ENCODE data around the gene CACFD1. TPM values are rescaled to one million over a fixed set of nuclear protein-coding genes. Genes with fewer than 3 reads are reported as not detected.

The CACFD1 gene
- total and polyA plus RNA-seq, 2 of the 13 experiments (the other 11 are each of a cell fraction or from before 2014, with no cell fraction given) = 13.8 to 14.6 TPM

DNA sequence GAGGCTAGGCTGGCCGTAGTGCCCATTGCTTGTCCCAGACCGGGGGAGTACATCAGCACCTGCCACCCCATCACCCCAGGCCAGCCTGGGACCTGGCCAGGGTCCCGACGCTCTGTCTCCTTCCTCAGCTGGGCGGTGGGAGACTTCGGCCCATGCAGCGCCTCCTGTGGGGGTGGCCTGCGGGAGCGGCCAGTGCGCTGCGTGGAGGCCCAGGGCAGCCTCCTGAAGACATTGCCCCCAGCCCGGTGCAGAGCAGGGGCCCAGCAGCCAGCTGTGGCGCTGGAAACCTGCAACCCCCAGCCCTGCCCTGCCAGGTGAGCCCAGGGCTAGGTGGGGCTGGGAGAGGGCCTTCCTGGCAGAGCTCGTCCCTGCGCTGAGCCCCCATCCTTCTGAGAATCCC lies 16.5 kb upstream of the CACFD1 start:
- DNase-seq (ENCODE audit: low spot score) (no peak), FAIRE-seq (no peak), ATAC-seq (no peak; the same call in 2 of the 3 replicates)
- intact Hi-C loops (cut with micrococcal nuclease; ENCODE audit: unreplicated experiment) (no loop called here), in situ Hi-C loops (cut with HindIII; ENCODE audit: extremely low pct_ligation_motif_present, low pct_unique_long_range_greater_than_20kb) (no loop called here)
- Histone ChIP-seq H3K27me3 (ENCODE audit: control insufficient read depth in 1 of 2, insufficient read depth in 2 of 2, low read length in 2 of 2) (peaks cover 5 to 77% of the 10 kb centered on the region in 2 experiments; a peak in 3 of 5 replicates), H4K20me1 (ENCODE audit: insufficient read depth, low read length) (no peaks in the 10 kb centered on the region), H3K36me3 (replicated peaks in 1 of 2; ENCODE audit: control insufficient read depth in 1 of 2, insufficient read depth in 2 of 2, low read length in 2 of 2) (no peaks in the 10 kb centered on the region), H3K27ac (ENCODE audit: extremely low read length, insufficient read depth, low read length) (no peak overlapping the region), H3K4me3 (replicated peaks in 1 of 3; ENCODE audit: insufficient read depth in 1 of 3, low read depth in 2 of 3, low read length in 3 of 3) (no peak overlapping the region), H3K79me2 (ENCODE audit: insufficient read depth, low read length) (no peaks in the 10 kb centered on the region), H3K4me1 (ENCODE audit: insufficient read depth, low read length) (peaks cover 4% of the 10 kb centered on the region), H2AFZ (ENCODE audit: low read length) (no peak overlapping the region), H3K9ac (ENCODE audit: insufficient read depth, low read depth, low read length) (no peak overlapping the region), H3K9me3 (ENCODE audit: low read length) (no peaks in the 10 kb centered on the region), H3K4me2 (ENCODE audit: low read depth, low read length) (no peak overlapping the region)
- CTCF ChIA-PET (ENCODE audit: low intra/inter-chr PET ratio, low total read pairs) = no interaction called here
- 92% methylated on average over 5 of the region's 15 CpGs for WGBS (ENCODE audit: low lambda C conversion rate)
- TF ChIP-seq ARHGAP35 (CRISPR knock-in tag; IDR thresholded peaks at IDR 0.05; ENCODE audit: borderline replicate concordance) = no peak
- TF ChIP-seq, protein P1, sequence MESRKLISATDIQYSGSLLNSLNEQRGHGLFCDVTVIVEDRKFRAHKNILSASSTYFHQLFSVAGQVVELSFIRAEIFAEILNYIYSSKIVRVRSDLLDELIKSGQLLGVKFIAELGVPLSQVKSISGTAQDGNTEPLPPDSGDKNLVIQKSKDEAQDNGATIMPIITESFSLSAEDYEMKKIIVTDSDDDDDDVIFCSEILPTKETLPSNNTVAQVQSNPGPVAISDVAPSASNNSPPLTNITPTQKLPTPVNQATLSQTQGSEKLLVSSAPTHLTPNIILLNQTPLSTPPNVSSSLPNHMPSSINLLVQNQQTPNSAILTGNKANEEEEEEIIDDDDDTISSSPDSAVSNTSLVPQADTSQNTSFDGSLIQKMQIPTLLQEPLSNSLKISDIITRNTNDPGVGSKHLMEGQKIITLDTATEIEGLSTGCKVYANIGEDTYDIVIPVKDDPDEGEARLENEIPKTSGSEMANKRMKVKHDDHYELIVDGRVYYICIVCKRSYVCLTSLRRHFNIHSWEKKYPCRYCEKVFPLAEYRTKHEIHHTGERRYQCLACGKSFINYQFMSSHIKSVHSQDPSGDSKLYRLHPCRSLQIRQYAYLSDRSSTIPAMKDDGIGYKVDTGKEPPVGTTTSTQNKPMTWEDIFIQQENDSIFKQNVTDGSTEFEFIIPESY (CRISPR knock-in tag; IDR thresholded peaks at IDR 0.05) = peak; percentile 49; the same call in 1 of the 2 replicates
- no TSS peak for BruUV-seq (replicated peaks)
- POLR2A ChIA-PET = interaction anchor here (2.4 kb wide), 1 partner anchor 16 kb away, joined by 8 read pairs; the partner anchor contains the start of gene CACFD1

GRCh38 chr9:133443982-133444381 lies 15.8 kb upstream of the CACFD1 start:
- no peaks in the 10 kb centered on the region for H3K9me3 ChIP-seq (ENCODE audit: low read length)
- no peaks in the 10 kb centered on the region for H4K20me1 ChIP-seq (ENCODE audit: insufficient read depth, low read length)
- BruUV-seq (replicated peaks) = no TSS peak
- CTCF ChIA-PET (ENCODE audit: low intra/inter-chr PET ratio, low total read pairs) = no interaction called here
- ATAC-seq (no peak), FAIRE-seq (no peak), DNase-seq (ENCODE audit: low spot score) (no peak)
- POLR2A ChIA-PET = interaction anchor here (2.4 kb wide), 1 partner anchor 15 kb away, joined by 8 read pairs; the partner anchor contains the start of gene CACFD1
- peaks cover 5 to 74% of the 10 kb centered on the region in 2 experiments; a peak in 3 of 5 replicates for H3K27me3 ChIP-seq (ENCODE audit: control insufficient read depth in 1 of 2, insufficient read depth in 2 of 2, low read length in 2 of 2)
- H3K9ac ChIP-seq (ENCODE audit: insufficient read depth, low read depth, low read length) = no peak overlapping the region
- H3K4me2 ChIP-seq (ENCODE audit: low read depth, low read length) = no peak overlapping the region
- 36% methylated on average over 3 of the region's 8 CpGs for WGBS (ENCODE audit: low lambda C conversion rate)
- no peaks in the 10 kb centered on the region for H3K79me2 ChIP-seq (ENCODE audit: insufficient read depth, low read length)
- intact Hi-C loops (cut with micrococcal nuclease; ENCODE audit: unreplicated experiment) = no loop called here
- peaks cover 12% of the 10 kb centered on the region for H3K4me1 ChIP-seq (ENCODE audit: insufficient read depth, low read length)
- in situ Hi-C loops (cut with HindIII; ENCODE audit: extremely low pct_ligation_motif_present, low pct_unique_long_range_greater_than_20kb) = no loop called here
- H3K4me3 ChIP-seq (replicated peaks in 1 of 3; ENCODE audit: insufficient read depth in 1 of 3, low read depth in 2 of 3, low read length in 3 of 3) = no peak overlapping the region
- no peak overlapping the region for H3K27ac ChIP-seq (ENCODE audit: extremely low read length, insufficient read depth, low read length)
- H3K36me3 ChIP-seq (replicated peaks in 1 of 2; ENCODE audit: control insufficient read depth in 1 of 2, insufficient read depth in 2 of 2, low read length in 2 of 2) = no peaks in the 10 kb centered on the region
- H2AFZ ChIP-seq (ENCODE audit: low read length) = no peak overlapping the region
- no peak for TF ChIP-seq ZNF263 (CRISPR knock-in tag; IDR thresholded peaks at IDR 0.05)
- TF ChIP-seq, protein P2, sequence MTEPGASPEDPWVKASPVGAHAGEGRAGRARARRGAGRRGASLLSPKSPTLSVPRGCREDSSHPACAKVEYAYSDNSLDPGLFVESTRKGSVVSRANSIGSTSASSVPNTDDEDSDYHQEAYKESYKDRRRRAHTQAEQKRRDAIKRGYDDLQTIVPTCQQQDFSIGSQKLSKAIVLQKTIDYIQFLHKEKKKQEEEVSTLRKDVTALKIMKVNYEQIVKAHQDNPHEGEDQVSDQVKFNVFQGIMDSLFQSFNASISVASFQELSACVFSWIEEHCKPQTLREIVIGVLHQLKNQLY (CRISPR knock-in tag; IDR thresholded peaks at IDR 0.05) = no peak
- TF ChIP-seq SETDB1 (CRISPR knock-in tag; IDR thresholded peaks at IDR 0.05; ENCODE audit: borderline replicate concordance) = no peak
- no peak for TF ChIP-seq ETV6 (CRISPR knock-in tag; conservative IDR thresholded peaks at IDR 0.05)
- TF ChIP-seq, protein P3, sequence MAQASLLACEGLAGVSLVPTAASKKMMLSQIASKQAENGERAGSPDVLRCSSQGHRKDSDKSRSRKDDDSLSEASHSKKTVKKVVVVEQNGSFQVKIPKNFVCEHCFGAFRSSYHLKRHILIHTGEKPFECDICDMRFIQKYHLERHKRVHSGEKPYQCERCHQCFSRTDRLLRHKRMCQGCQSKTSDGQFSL (CRISPR knock-in tag; IDR thresholded peaks at IDR 0.05) = no peak
- TF ChIP-seq TAF1 (CRISPR knock-in tag; IDR thresholded peaks at IDR 0.05) = no peak
- no peak for TF ChIP-seq ZNF101 (CRISPR knock-in tag; IDR thresholded peaks at IDR 0.05; ENCODE audit: borderline replicate concordance, low read depth)
- TF ChIP-seq ZNF574 (CRISPR knock-in tag; IDR thresholded peaks at IDR 0.05) = no peak
- no peak for TF ChIP-seq CHD2 (IDR thresholded peaks at IDR 0.05; ENCODE audit: low read depth, low read length)
- TF ChIP-seq FOXK1 (CRISPR knock-in tag; IDR thresholded peaks at IDR 0.05; ENCODE audit: borderline replicate concordance, low read depth) = no peak
- no peak for TF ChIP-seq REPIN1 (CRISPR knock-in tag; IDR thresholded peaks at IDR 0.05; ENCODE audit: borderline replicate concordance, low read depth)

Data from HepG2 (cell line).